HCT116 (cell line): ENCODE results near the gene PTPRF. TPM values are rescaled to one million over a fixed set of nuclear protein-coding genes. Genes with fewer than 3 reads are reported as not detected.

Experiments used
- ATAC-seq: fragments of 200-7000 bp; cut with Tn5 transposase; 2 replicates; pipeline ENCODE4 v1.9.1; 2020; ENCODE audit warnings: mild to moderate bottlenecking, moderate library complexity
- BruUV-seq: library from RNA; stranded (reverse); fragments of 400-500 nt; replicated peaks from 2 replicates; lab custom pipeline; 2021; lab: Mats Ljungman, UMichigan
- CTCF ChIA-PET: fragments of 300-600 bp; sonication (Branson Sonifier 250); formaldehyde crosslinking; loops from one replicate; lab custom pipeline; 2021; ENCODE audit warnings: antibody characterized with exemption; lab: Charles Lee
- POLR2A ChIA-PET: fragments of 300-600, 350-600 bp; sonication (Branson Sonifier 250); formaldehyde crosslinking; loops from one replicate; lab custom pipeline; 2021; ENCODE audit warnings: antibody characterized with exemption; lab: Charles Lee
- RAD21 ChIA-PET, 2 experiments: fragments of 300-600 bp; sonication (Branson Sonifier 250); formaldehyde crosslinking; loops; one replicate each; lab custom pipeline; 2023; ENCODE audit warnings: low total read pairs in 2 of 2; ENCODE audit not compliant: uncharacterized antibody in 2 of 2, unreplicated experiment in 2 of 2, low non-redundant PET in 1 of 2; lab: Charles Lee
- DNase-seq: peaks from one replicate; pipeline ENCODE4 v3.0.0-alpha.2; 2010; ENCODE audit warnings: low read depth, low spot score
- H2AFZ ChIP-seq: fragments of 200-600 bp; shearing (Covaris generic), sonication (generic); 2 replicates; pipeline ENCODE4 v1.6.1; 2017; ENCODE audit warnings: low read depth, mixed run types, mixed read lengths, antibody characterized with exemption, low read length; ENCODE audit not compliant: poor library complexity, severe bottlenecking
- H3K27ac ChIP-seq: 2 replicates; pipeline ENCODE4 v1.5.1; 2012; ENCODE audit warnings: low read depth, low read length
- H3K27me3 ChIP-seq: fragments of 200-600 bp; sonication (generic); 2 replicates; pipeline ENCODE4 v1.6.1; 2016; ENCODE audit warnings: mixed run types, low read length, mixed read lengths; ENCODE audit not compliant: insufficient read depth
- H3K36me3 ChIP-seq, 2 experiments: fragments of 200-500 bp in 1 of 2; fragments of 200-600 bp in 1 of 2; sonication (Bioruptor generic) in 1 of 2; sonication (generic) in 1 of 2; 2 replicates each; pipeline versions ENCODE4 v1.5.1 to v1.6.1; 2014 to 2016; ENCODE audit warnings: low read length in 2 of 2, inconsistent platforms in 1 of 2, mixed read lengths in 1 of 2, mixed run types in 1 of 2; ENCODE audit not compliant: insufficient read depth in 2 of 2, control insufficient read depth in 1 of 2
- H3K4me1 ChIP-seq, 2 experiments: fragments of 200-600 bp in 1 of 2; sonication (generic) in 1 of 2; 2 replicates each; pipeline versions ENCODE4 v1.5.1 to v1.6.1; 2012 to 2017; ENCODE audit warnings: low read length in 2 of 2, inconsistent platforms in 1 of 2, mild to moderate bottlenecking in 1 of 2, mixed read lengths in 1 of 2, mixed run types in 1 of 2, moderate library complexity in 1 of 2; ENCODE audit not compliant: insufficient read depth in 2 of 2, control insufficient read depth in 1 of 2
- H3K4me2 ChIP-seq: fragments of 200-600 bp; sonication (generic); 2 replicates; pipeline ENCODE4 v1.6.1; 2017; ENCODE audit warnings: mixed run types, low read length, mixed read lengths
- H3K4me3 ChIP-seq, 2 experiments: fragments of 200-600 bp in 1 of 2; sonication (generic) in 1 of 2; replicated peaks in 1 of 2; 2 replicates each; pipeline ENCODE4 v1.5.1; 2011 to 2016; ENCODE audit warnings: low read length in 2 of 2, control low read depth in 1 of 2, low read depth in 1 of 2, mild to moderate bottlenecking in 1 of 2, mixed read lengths in 1 of 2, mixed run types in 1 of 2
- H3K79me2 ChIP-seq: fragments of 200-600 bp; sonication (generic); 2 replicates; pipeline ENCODE4 v1.6.1; 2017; ENCODE audit warnings: mild to moderate bottlenecking, mixed run types, low read length, moderate library complexity, mixed read lengths; ENCODE audit not compliant: insufficient read depth
- H3K9ac ChIP-seq: fragments of 200-600 bp; sonication (generic); 2 replicates; pipeline ENCODE4 v1.6.1; 2016; ENCODE audit warnings: low read length, mixed read lengths
- H3K9me2 ChIP-seq: fragments of 200-600 bp; sonication (generic), shearing (Covaris generic); 2 replicates; pipeline ENCODE4 v1.6.1; 2017; ENCODE audit warnings: mixed run types, mild to moderate bottlenecking, moderate library complexity; ENCODE audit not compliant: insufficient read depth
- H3K9me3 ChIP-seq, 2 experiments: fragments of 200-500 bp in 1 of 2; fragments of 200-600 bp in 1 of 2; sonication (Bioruptor generic) in 1 of 2; sonication (generic) in 1 of 2; 2 replicates each; pipeline ENCODE4 v1.6.1; 2014 to 2017; ENCODE audit warnings: low read length in 2 of 2, mixed read lengths in 2 of 2, inconsistent platforms in 1 of 2, low read depth in 1 of 2, mild to moderate bottlenecking in 1 of 2, mixed run types in 1 of 2, moderate library complexity in 1 of 2; ENCODE audit not compliant: control insufficient read depth in 1 of 2, insufficient read depth in 1 of 2
- H4K20me1 ChIP-seq: fragments of 200-600 bp; sonication (generic), shearing (Covaris generic); 2 replicates; pipeline ENCODE4 v1.6.1; 2017; ENCODE audit warnings: mixed run types, mild to moderate bottlenecking, moderate library complexity; ENCODE audit not compliant: insufficient read depth
- POLR2AphosphoS5 ChIP-seq: IDR thresholded peaks from 2 replicates; pipeline ENCODE4 v1.6.1; 2011; ENCODE audit warnings: mild to moderate bottlenecking, low read depth, low read length, moderate library complexity
- REST ChIP-seq: IDR thresholded peaks from 2 replicates; pipeline ENCODE4 v1.6.1; 2012; ENCODE audit warnings: low read depth
- TCF7L2 ChIP-seq: IDR thresholded peaks from 2 replicates; pipeline ENCODE4 v1.7.0; 2011; ENCODE audit warnings: borderline replicate concordance, inconsistent platforms; ENCODE audit not compliant: insufficient read depth, insufficient read length; ENCODE audit errors: extremely low read depth
- ZBTB33 ChIP-seq: IDR thresholded peaks from 2 replicates; pipeline ENCODE4 v1.6.1; 2011; ENCODE audit warnings: mild to moderate bottlenecking, low read length, moderate library complexity; ENCODE audit not compliant: insufficient replicate concordance; ENCODE audit errors: extremely low read depth
- ZFX ChIP-seq: fragments of 450-650 bp; IDR thresholded peaks from 2 replicates; pipeline ENCODE4 v1.6.1; 2017
- ZNF274 ChIP-seq: fragments of 200-500 bp; sonication (Bioruptor generic); IDR thresholded peaks from 2 replicates; pipeline ENCODE4 v1.6.1; 2014; ENCODE audit warnings: mild to moderate bottlenecking, low read depth, low read length, inconsistent platforms
- intact Hi-C: fragments of 100-400 bp; cut with micrococcal nuclease; formaldehyde crosslinking; loops from 2 replicates; pipeline ENCODE4 v1.10.0; 2022
- total RNA-seq: library from RNA; stranded (reverse); gene quantifications from one replicate; pipeline ENCODE4 v1.2.1, GENCODE V29; 2021; ENCODE audit not compliant: unreplicated experiment

PTPRF gene
- total RNA-seq, 1 experiment from 2014 or later = 224 TPM

DNA sequence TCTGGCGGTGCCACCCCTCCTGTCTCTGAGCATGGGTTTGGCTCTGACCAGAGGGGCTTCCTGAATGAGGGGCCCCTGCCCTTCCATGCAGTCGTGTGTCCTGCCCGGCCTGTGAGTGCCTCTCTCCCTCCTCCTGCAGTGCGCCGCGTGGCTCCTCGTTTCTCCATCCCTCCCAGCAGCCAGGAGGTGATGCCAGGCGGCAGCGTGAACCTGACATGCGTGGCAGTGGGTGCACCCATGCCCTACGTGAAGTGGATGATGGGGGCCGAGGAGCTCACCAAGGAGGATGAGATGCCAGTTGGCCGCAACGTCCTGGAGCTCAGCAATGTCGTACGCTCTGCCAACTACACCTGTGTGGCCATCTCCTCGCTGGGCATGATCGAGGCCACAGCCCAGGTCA, 57.9 kb downstream of the PTPRF start:
- H3K9me2 ChIP-seq = no peaks in the 10 kb centered on the region
- no peaks in the 10 kb centered on the region for H4K20me1 ChIP-seq
- H3K4me3 ChIP-seq = no peak overlapping the region
- no peak overlapping the region for H3K27ac ChIP-seq
- CTCF ChIA-PET = no interaction called here
- H3K9ac ChIP-seq = no peak overlapping the region
- intact Hi-C loops = no loop called here
- DNase-seq (no peak), ATAC-seq (no peak)
- TF ChIP-seq REST (no peak), ZBTB33 (no peak), ZNF274 (no peak), TCF7L2 (no peak), ZFX (no peak), POLR2AphosphoS5 (no peak)
- POLR2A ChIA-PET = no interaction called here
- no peaks in the 10 kb centered on the region for H3K4me1 ChIP-seq
- no peaks in the 10 kb centered on the region for H3K27me3 ChIP-seq
- H3K4me2 ChIP-seq = no peak overlapping the region
- peaks cover 28 to 60% of the 10 kb centered on the region in 2 experiments for H3K36me3 ChIP-seq
- BruUV-seq = no TSS peak
- RAD21 ChIA-PET = no interaction called here
- H2AFZ ChIP-seq = no peak overlapping the region
- H3K79me2 ChIP-seq = peaks cover 27% of the 10 kb centered on the region; the same call in 1 of the 2 replicates
- H3K9me3 ChIP-seq = no peaks in the 10 kb centered on the region
